ENCODE measurements around the gene P3H2.

Gene P3H2

GRCh38 chr3:190000187-190000860 lies 120.4 kb downstream of the P3H2 start:
- no peak for TF ChIP-seq TAF1 (IDR thresholded peaks at IDR 0.05; ENCODE audit: borderline replicate concordance, insufficient read depth, low read length)
- TF ChIP-seq REST (IDR thresholded peaks at IDR 0.05; ENCODE audit: insufficient read depth in 1 of 2, low read depth in 2 of 2, low read length in 2 of 2) = no peak
- TF ChIP-seq POLR2AphosphoS5 (IDR thresholded peaks at IDR 0.05; ENCODE audit: low read depth, low read length) = no peak
- TF ChIP-seq SIN3A (IDR thresholded peaks at IDR 0.05; ENCODE audit: borderline replicate concordance, insufficient read depth, low read length) = no peak
- no peak for TF ChIP-seq FOXP2 (optimal IDR thresholded peaks at IDR 0.05; ENCODE audit: borderline replicate concordance, extremely low read depth, extremely low read length, insufficient read depth)

GRCh38 chr3:189999718-190000117 lies 121.0 kb downstream of the P3H2 start:
- no peak for TF ChIP-seq TAF1 (IDR thresholded peaks at IDR 0.05; ENCODE audit: borderline replicate concordance, insufficient read depth, low read length)

GRCh38 chr3:189995129-189995528 lies 125.6 kb downstream of the P3H2 start:
- TF ChIP-seq TAF1 (IDR thresholded peaks at IDR 0.05; ENCODE audit: borderline replicate concordance, insufficient read depth, low read length) (no peak), REST (IDR thresholded peaks at IDR 0.05; ENCODE audit: insufficient read depth in 1 of 2, low read depth in 2 of 2, low read length in 2 of 2) (no peak), SIN3A (IDR thresholded peaks at IDR 0.05; ENCODE audit: borderline replicate concordance, insufficient read depth, low read length) (no peak), POLR2AphosphoS5 (IDR thresholded peaks at IDR 0.05; ENCODE audit: low read depth, low read length) (no peak), FOXP2 (optimal IDR thresholded peaks at IDR 0.05; ENCODE audit: borderline replicate concordance, extremely low read depth, extremely low read length, insufficient read depth) (no peak)

GRCh38 chr3:189990826-189991225 lies 129.9 kb downstream of the P3H2 start:
- no peak for TF ChIP-seq SIN3A (IDR thresholded peaks at IDR 0.05; ENCODE audit: borderline replicate concordance, insufficient read depth, low read length)
- no peak for TF ChIP-seq REST (IDR thresholded peaks at IDR 0.05; ENCODE audit: insufficient read depth in 1 of 2, low read depth in 2 of 2, low read length in 2 of 2)
- TF ChIP-seq TAF1 (IDR thresholded peaks at IDR 0.05; ENCODE audit: borderline replicate concordance, insufficient read depth, low read length) = no peak
- no peak for TF ChIP-seq POLR2AphosphoS5 (IDR thresholded peaks at IDR 0.05; ENCODE audit: low read depth, low read length)
- no peak for TF ChIP-seq FOXP2 (optimal IDR thresholded peaks at IDR 0.05; ENCODE audit: borderline replicate concordance, extremely low read depth, extremely low read length, insufficient read depth)

- TF ChIP-seq REST (IDR thresholded peaks at IDR 0.05; ENCODE audit: insufficient read depth in 1 of 2, low read depth in 2 of 2, low read length in 2 of 2) (no peak), SIN3A (IDR thresholded peaks at IDR 0.05; ENCODE audit: borderline replicate concordance, insufficient read depth, low read length) (no peak), FOXP2 (optimal IDR thresholded peaks at IDR 0.05; ENCODE audit: borderline replicate concordance, extremely low read depth, extremely low read length, insufficient read depth) (no peak), TAF1 (IDR thresholded peaks at IDR 0.05; ENCODE audit: borderline replicate concordance, insufficient read depth, low read length) (no peak), POLR2AphosphoS5 (IDR thresholded peaks at IDR 0.05; ENCODE audit: low read depth, low read length) (no peak)
Observed at GRCh38 chr3:189988854-189989253, 131.8 kb downstream of the P3H2 start.

Measured in PFSK-1 (cell line).